Lung (tissue), 12 donors: ENCODE data around the gene ZNF23. TPM values are rescaled to one million over a fixed set of nuclear protein-coding genes. Genes with fewer than 3 reads are reported as not detected.

Source experiments
- ATAC-seq: fragments of 200-7000 bp; cut with Tn5 transposase; one replicate; pipeline ENCODE4 v1.9.1; 2020; ENCODE audit warnings: moderate number of reproducible peaks; ENCODE audit not compliant: insufficient read depth, low FRiP score
- DNase-seq, 3 donors: peaks; one replicate each; pipeline ENCODE4 v3.0.0-alpha.2; 2013 to 2017
- H3K27ac ChIP-seq, 2 donors: one replicate each; pipeline ENCODE4 v1.5.1; 2013; ENCODE audit warnings: mild to moderate bottlenecking in 2 of 2, moderate library complexity in 2 of 2, control low read depth in 1 of 2, inconsistent platforms in 1 of 2, low read depth in 1 of 2, low read length in 1 of 2
- H3K27me3 ChIP-seq, 3 donors: one replicate each; pipeline ENCODE4 v1.5.1; 2013; ENCODE audit warnings: low read length in 2 of 3; ENCODE audit not compliant: control insufficient read depth in 3 of 3, insufficient read depth in 3 of 3
- H3K36me3 ChIP-seq, 4 donors: one replicate each; pipeline ENCODE4 v1.5.1; 2013; ENCODE audit warnings: low read length in 4 of 4, mild to moderate bottlenecking in 1 of 4, moderate library complexity in 1 of 4; ENCODE audit not compliant: control insufficient read depth in 4 of 4, insufficient read depth in 4 of 4
- H3K4me1 ChIP-seq, 5 donors: one replicate each; pipeline ENCODE4 v1.5.1; 2013; ENCODE audit warnings: low read length in 5 of 5, mild to moderate bottlenecking in 2 of 5, moderate library complexity in 1 of 5; ENCODE audit not compliant: control insufficient read depth in 5 of 5, insufficient read depth in 5 of 5
- H3K4me3 ChIP-seq: one replicate; pipeline ENCODE4 v1.5.1; 2013; ENCODE audit warnings: mild to moderate bottlenecking, control low read depth, moderate library complexity
- H3K9ac ChIP-seq, 2 donors: one replicate each; pipeline ENCODE4 v1.5.1; 2013; ENCODE audit warnings: low read length in 2 of 2, control low read depth in 1 of 2; ENCODE audit not compliant: insufficient read depth in 1 of 2
- H3K9me3 ChIP-seq, 4 donors: one replicate each; pipeline ENCODE4 v1.5.1; 2013; ENCODE audit warnings: low read length in 3 of 4, mild to moderate bottlenecking in 1 of 4, moderate library complexity in 1 of 4; ENCODE audit not compliant: control insufficient read depth in 4 of 4, insufficient read depth in 3 of 4
- WGBS, 2 donors: extraction: QIAGEN DNeasy Blood & Tissue Kit; methylation state at CpG; one replicate each; pipeline ENCODE4 v1.1.7; 2013; 5-methylcytosine and 5-hydroxymethylcytosine counted together
- polyA plus RNA-seq, 2 donors: library from polyadenylated mRNA; stranded (reverse); fragments of 200-250 nt; gene quantifications; one replicate each; pipeline ENCODE4 v1.2.1, GENCODE V29; 2013
- total RNA-seq, 2 donors: library from RNA; depleted of rRNA in 1 of 2; stranded (reverse); fragments of >200 nt in 1 of 2; gene quantifications; one replicate each; pipeline ENCODE4 v1.2.1, GENCODE V29; 2014 to 2021
- TF ChIP-seq, protein P1 (sequence below): IDR thresholded peaks from 2 replicates; pipeline ENCODE4 v1.5.1; 2012; ENCODE audit warnings: mild to moderate bottlenecking; ENCODE audit errors: control extremely low read depth, extremely low read depth
- donor health status: control.
- donor health status: control.
- donor health status: Bipolar disorder and iron deficiency.
- donor health status: healthy.
- donor health status: DM: yes; HTN: yes; CAD: no.

Gene ZNF23
- total and polyA plus RNA-seq, 4 donors: 4.9 to 14.5 (median 10.9) TPM

DNA sequence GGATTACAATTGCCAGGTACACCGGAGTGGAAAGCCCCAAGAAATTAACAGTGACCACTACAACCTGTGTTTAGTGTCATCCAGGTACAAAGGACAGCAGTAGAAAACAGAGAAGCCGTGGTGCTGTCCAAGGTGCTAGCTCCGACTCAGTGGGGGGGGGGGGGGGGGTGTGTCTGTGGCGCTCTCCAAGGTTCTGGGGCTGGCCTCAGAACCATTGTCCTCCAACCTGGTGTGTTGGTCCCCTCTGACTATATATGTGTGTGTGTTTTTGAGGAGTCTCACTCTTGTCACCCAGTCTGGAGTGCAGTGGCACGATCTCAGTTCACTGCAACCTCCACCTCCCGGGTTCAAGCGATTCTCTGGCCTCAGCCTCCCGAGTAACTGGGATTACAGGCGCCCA, 5.8 kb upstream of the ZNF23 start:
- DNase-seq (peak; percentile 34 to 58 (median 43)), ATAC-seq (no peak)
- no peak overlapping the region for H3K27ac ChIP-seq
- H3K9me3 ChIP-seq: no peaks in the 10 kb centered on the region
- no peaks in the 10 kb centered on the region for H3K27me3 ChIP-seq
- WGBS, 2 donors: 28 to 31% methylated on average over 9 of the region's 9 CpGs
- peaks cover 0 to 2% (median 0%) of the 10 kb centered on the region in 4 donors for H3K36me3 ChIP-seq
- H3K4me3 ChIP-seq: no peak overlapping the region
- TF ChIP-seq, protein P1, sequence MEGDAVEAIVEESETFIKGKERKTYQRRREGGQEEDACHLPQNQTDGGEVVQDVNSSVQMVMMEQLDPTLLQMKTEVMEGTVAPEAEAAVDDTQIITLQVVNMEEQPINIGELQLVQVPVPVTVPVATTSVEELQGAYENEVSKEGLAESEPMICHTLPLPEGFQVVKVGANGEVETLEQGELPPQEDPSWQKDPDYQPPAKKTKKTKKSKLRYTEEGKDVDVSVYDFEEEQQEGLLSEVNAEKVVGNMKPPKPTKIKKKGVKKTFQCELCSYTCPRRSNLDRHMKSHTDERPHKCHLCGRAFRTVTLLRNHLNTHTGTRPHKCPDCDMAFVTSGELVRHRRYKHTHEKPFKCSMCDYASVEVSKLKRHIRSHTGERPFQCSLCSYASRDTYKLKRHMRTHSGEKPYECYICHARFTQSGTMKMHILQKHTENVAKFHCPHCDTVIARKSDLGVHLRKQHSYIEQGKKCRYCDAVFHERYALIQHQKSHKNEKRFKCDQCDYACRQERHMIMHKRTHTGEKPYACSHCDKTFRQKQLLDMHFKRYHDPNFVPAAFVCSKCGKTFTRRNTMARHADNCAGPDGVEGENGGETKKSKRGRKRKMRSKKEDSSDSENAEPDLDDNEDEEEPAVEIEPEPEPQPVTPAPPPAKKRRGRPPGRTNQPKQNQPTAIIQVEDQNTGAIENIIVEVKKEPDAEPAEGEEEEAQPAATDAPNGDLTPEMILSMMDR: no peak
- H3K9ac ChIP-seq: no peak overlapping the region
- no peaks in the 10 kb centered on the region for H3K4me1 ChIP-seq

DNA sequence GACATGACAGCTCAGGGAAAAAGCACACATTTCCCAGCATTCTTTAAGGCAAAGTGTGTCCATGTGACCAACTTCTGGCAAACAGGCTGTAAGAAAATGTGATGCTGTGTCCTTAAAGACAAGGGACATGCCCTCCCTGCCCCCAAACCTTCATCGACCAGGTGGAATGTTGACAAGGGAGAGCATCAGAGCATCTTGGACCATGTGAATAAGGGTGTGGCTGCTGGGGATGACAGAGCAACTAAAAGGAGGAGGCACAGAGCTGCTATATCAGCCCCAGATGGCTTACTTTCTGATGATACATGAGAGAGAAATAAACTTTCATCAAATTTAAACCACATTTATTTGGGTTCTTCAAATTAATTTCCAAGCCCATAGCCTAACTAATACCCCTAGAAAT, 2.2 kb upstream of the ZNF23 start:
- WGBS, 2 donors: 66 to 69% methylated on average over 1 of the region's 1 CpG
- H3K27me3 ChIP-seq: no peaks in the 10 kb centered on the region

DNA sequence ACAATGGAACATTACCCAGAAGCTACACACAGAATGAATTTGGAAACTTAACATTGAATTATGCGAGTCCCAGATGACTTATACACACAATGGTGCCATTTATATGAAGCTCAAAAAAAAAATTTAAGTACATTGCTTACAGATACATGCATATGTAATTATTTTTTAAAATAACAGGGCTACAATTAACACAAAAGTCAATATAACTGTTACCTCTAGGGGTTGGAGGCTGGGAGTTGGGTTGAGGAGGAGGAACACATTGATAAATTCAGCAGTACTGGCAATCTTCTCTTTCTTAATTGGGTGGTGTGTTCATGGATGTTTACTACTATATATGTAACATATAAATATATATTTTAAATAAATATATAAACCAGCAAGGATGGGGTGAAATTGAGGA, 1.1 kb downstream of the ZNF23 start:
- 96 to 97% methylated on average over 1 of the region's 1 CpG for WGBS, 2 donors
- Histone ChIP-seq H3K9ac (no peak overlapping the region), H3K4me3 (no peak overlapping the region), H3K9me3 (peaks cover 0 to 2% (median 0%) of the 10 kb centered on the region in 4 donors), H3K4me1 (peaks cover 0 to 15% (median 5%) of the 10 kb centered on the region in 5 donors), H3K27ac (no peak overlapping the region), H3K27me3 (no peaks in the 10 kb centered on the region), H3K36me3 (peaks cover 1 to 10% (median 4%) of the 10 kb centered on the region in 4 donors)
- ATAC-seq (no peak), DNase-seq (no peak)
- TF ChIP-seq, protein P1: no peak

More for the DNA sequence above, 2.2 kb upstream of the ZNF23 start:
- DNase-seq: no peak
- H3K27ac ChIP-seq: no peak overlapping the region
- TF ChIP-seq, protein P1: no peak
- no peak overlapping the region for H3K9ac ChIP-seq
- H3K36me3 ChIP-seq: peaks cover 0 to 5% (median 0%) of the 10 kb centered on the region in 4 donors
- no peaks in the 10 kb centered on the region for H3K9me3 ChIP-seq
- H3K4me1 ChIP-seq: peaks cover 0 to 15% (median 5%) of the 10 kb centered on the region in 5 donors
- ATAC-seq: no peak
- no peak overlapping the region for H3K4me3 ChIP-seq

DNA sequence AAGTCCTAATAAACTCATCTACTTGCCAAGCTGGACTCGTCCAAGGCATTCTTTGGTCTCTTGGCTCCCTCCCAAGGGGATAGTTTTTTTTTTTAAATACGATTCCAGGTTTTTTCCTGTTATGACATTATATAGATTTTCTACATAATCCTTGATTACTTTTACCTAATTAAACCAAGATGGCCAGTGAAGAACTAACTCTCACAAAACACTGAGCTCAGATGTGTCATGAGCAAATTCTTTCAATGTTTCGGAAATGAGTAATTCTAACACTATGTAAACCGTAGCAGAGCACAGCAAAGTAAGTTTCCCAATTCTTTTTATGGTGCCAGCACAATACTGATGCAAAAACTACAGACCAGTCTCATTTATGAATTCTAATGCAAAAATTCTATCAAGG, 1.8 kb downstream of the ZNF23 start:
- Histone ChIP-seq H3K9me3 (peaks cover 0 to 2% (median 0%) of the 10 kb centered on the region in 4 donors), H3K9ac (no peak overlapping the region), H3K27me3 (no peaks in the 10 kb centered on the region), H3K27ac (no peak overlapping the region), H3K4me1 (peaks cover 0 to 15% (median 5%) of the 10 kb centered on the region in 5 donors), H3K36me3 (peaks cover 2 to 16% (median 10%) of the 10 kb centered on the region in 4 donors), H3K4me3 (no peak overlapping the region)
- no peak for ATAC-seq
- TF ChIP-seq, protein P1: no peak
- WGBS, 2 donors: 73 to 76% methylated on average over 4 of the region's 4 CpGs
- no peak for DNase-seq
